ENCODE measurements around the gene PKP1. TPM values are rescaled to one million over a fixed set of nuclear protein-coding genes. Genes with fewer than 3 reads are reported as not detected.

The PKP1 gene
- total and polyA plus RNA-seq, 2 experiments from 2014 or later = 0.03 TPM; not detected in 1

GRCh38 chr1:201335174-201335870 is 52.0 kb downstream of the PKP1 start:
- H3K4me3 ChIP-seq = no peak overlapping the region
- H3K27me3 ChIP-seq = no peaks in the 10 kb centered on the region
- peaks cover 10% of the 10 kb centered on the region for H3K4me1 ChIP-seq (ENCODE audit: low read depth)
- H3K36me3 ChIP-seq = no peaks in the 10 kb centered on the region
- H3K9me3 ChIP-seq (ENCODE audit: low read depth) = no peaks in the 10 kb centered on the region
- no peak overlapping the region for H3K27ac ChIP-seq
- no peak for DNase-seq (ENCODE audit: low read depth in 1 of 2, low spot score in 1 of 2)
- TF ChIP-seq CTCF (IDR thresholded peaks at IDR 0.05; ENCODE audit: low read depth, low read length) = no peak

GRCh38 chr1:201335901-201336300 is 52.6 kb downstream of the PKP1 start:
- Histone ChIP-seq H3K27me3 (no peaks in the 10 kb centered on the region), H3K4me1 (ENCODE audit: low read depth) (peaks cover 4% of the 10 kb centered on the region), H3K9me3 (ENCODE audit: low read depth) (no peaks in the 10 kb centered on the region), H3K36me3 (no peaks in the 10 kb centered on the region), H3K4me3 (no peak overlapping the region), H3K27ac (no peak overlapping the region)
- no peak for TF ChIP-seq CTCF (IDR thresholded peaks at IDR 0.05; ENCODE audit: low read depth, low read length)
- DNase-seq (ENCODE audit: low read depth in 1 of 2, low spot score in 1 of 2) = no peak

GRCh38 chr1:201336711-201337450 is 53.6 kb downstream of the PKP1 start:
- Histone ChIP-seq H3K9me3 (ENCODE audit: low read depth) (no peaks in the 10 kb centered on the region), H3K36me3 (no peaks in the 10 kb centered on the region), H3K27me3 (no peaks in the 10 kb centered on the region), H3K4me1 (ENCODE audit: low read depth) (no peaks in the 10 kb centered on the region), H3K27ac (no peak overlapping the region), H3K4me3 (no peak overlapping the region)
- DNase-seq (ENCODE audit: low read depth in 1 of 2, low spot score in 1 of 2) = no peak
- TF ChIP-seq CTCF (IDR thresholded peaks at IDR 0.05; ENCODE audit: low read depth, low read length) = no peak

- DNase-seq (ENCODE audit: low read depth in 1 of 2, low spot score in 1 of 2) = no peak
- TF ChIP-seq CTCF (IDR thresholded peaks at IDR 0.05; ENCODE audit: low read depth, low read length) = no peak
- no peaks in the 10 kb centered on the region for H3K4me1 ChIP-seq (ENCODE audit: low read depth)
- no peaks in the 10 kb centered on the region for H3K27me3 ChIP-seq
- H3K36me3 ChIP-seq = no peaks in the 10 kb centered on the region
- H3K9me3 ChIP-seq (ENCODE audit: low read depth) = no peaks in the 10 kb centered on the region
- H3K4me3 ChIP-seq = no peak overlapping the region
- H3K27ac ChIP-seq = no peak overlapping the region
Measured at GRCh38 chr1:201341377-201341776, 58.1 kb downstream of the PKP1 start.

- H3K9me3 ChIP-seq (ENCODE audit: low read depth) = no peaks in the 10 kb centered on the region
- no peaks in the 10 kb centered on the region for H3K27me3 ChIP-seq
- H3K36me3 ChIP-seq = no peaks in the 10 kb centered on the region
- H3K4me3 ChIP-seq = no peak overlapping the region
- H3K27ac ChIP-seq = no peak overlapping the region
- peaks cover 3% of the 10 kb centered on the region for H3K4me1 ChIP-seq (ENCODE audit: low read depth)
- no peak for TF ChIP-seq CTCF (IDR thresholded peaks at IDR 0.05; ENCODE audit: low read depth, low read length)
- DNase-seq (ENCODE audit: low read depth in 1 of 2, low spot score in 1 of 2) = no peak
Measured at GRCh38 chr1:201344206-201345080, 61.1 kb downstream of the PKP1 start.

Data from cardiac muscle cell (in vitro differentiated cells and primary cell).